ENCODE measurements around the gene PRDM2.

DNA sequence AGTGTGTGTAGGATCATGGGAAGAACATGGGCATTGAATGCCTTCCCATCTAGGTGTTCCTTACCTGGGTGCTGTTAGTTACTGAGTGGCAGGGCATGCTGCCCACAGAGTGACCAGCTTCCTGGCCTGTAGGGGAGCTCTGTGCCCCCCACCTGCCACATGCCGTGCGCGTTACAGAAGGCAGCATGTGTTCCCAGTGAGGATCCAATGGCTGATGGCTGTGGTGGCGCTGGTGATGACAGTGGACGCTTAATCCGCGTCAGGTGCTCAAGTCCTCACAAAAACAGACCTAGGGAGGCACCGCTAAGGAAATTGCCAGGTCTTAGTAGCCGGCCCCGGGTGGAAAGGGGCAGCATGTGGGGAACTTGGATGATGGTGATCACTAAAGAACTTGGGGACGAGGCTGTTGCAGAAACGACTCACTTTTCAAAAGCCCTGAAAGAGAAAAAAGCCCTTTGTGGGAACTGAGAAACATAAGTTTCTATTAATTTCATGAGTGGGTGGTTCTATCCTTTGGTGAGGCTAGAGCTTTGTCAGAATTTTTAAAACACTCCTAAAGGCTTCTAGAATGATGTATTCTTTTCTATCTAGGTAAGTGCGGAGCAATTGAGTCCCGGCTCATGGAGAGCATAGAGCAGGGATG is 93.2 kb downstream of the PRDM2 start:
- no peak for TF ChIP-seq POLR2A (IDR thresholded peaks at IDR 0.05)
- TF ChIP-seq, protein P1, sequence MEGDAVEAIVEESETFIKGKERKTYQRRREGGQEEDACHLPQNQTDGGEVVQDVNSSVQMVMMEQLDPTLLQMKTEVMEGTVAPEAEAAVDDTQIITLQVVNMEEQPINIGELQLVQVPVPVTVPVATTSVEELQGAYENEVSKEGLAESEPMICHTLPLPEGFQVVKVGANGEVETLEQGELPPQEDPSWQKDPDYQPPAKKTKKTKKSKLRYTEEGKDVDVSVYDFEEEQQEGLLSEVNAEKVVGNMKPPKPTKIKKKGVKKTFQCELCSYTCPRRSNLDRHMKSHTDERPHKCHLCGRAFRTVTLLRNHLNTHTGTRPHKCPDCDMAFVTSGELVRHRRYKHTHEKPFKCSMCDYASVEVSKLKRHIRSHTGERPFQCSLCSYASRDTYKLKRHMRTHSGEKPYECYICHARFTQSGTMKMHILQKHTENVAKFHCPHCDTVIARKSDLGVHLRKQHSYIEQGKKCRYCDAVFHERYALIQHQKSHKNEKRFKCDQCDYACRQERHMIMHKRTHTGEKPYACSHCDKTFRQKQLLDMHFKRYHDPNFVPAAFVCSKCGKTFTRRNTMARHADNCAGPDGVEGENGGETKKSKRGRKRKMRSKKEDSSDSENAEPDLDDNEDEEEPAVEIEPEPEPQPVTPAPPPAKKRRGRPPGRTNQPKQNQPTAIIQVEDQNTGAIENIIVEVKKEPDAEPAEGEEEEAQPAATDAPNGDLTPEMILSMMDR (IDR thresholded peaks at IDR 0.05), result no peak

All from Peyer's patch (tissue), 4 donors.